ENCODE data around the gene SND1.

GRCh38 chr7:127879436-127879835, 227.4 kb downstream of the SND1 start:
- TF ChIP-seq POLR2A (IDR thresholded peaks at IDR 0.05) (no peak), CTCF (IDR thresholded peaks at IDR 0.05) (no peak), POLR2AphosphoS5 (IDR thresholded peaks at IDR 0.05; ENCODE audit: insufficient read depth in 1 of 2, low read depth in 1 of 2) (no peak)

Measured in vagina (tissue), 2 donors.